ENCODE measurements around the gene RBM34. TPM values are rescaled to one million over a fixed set of nuclear protein-coding genes. Genes with fewer than 3 reads are reported as not detected.
"Not testable (repeated sequence)": the region's sequence is repeated elsewhere in the genome, so short reads cannot be mapped to it uniquely, and the experiment has no call there.

Gene RBM34
- total RNA-seq, 4 donors from 2014 or later, result 25.4 to 67.9 (median 53.1) TPM

- H3K9me3 ChIP-seq, result no peaks in the 10 kb centered on the region
- H3K27ac ChIP-seq, result no peak overlapping the region
- H3K27me3 ChIP-seq, result no peaks in the 10 kb centered on the region
- no peak overlapping the region for H3K4me3 ChIP-seq (replicated peaks in 1 of 3)
- peak; percentile 73 to 80 for DNase-seq
- 27 to 29% methylated on average over 24 of the region's 24 CpGs for WGBS, 2 donors
- intact Hi-C loops (cut with DNase I), result loop anchor here (5.0 kb wide), 1 partner anchor 607 kb away; no protein-coding TSS in a partner anchor
- peaks cover 10 to 18% of the 10 kb centered on the region in 2 donors for H3K4me1 ChIP-seq
- no peaks in the 10 kb centered on the region for H3K36me3 ChIP-seq
- no peak for TF ChIP-seq POLR2A (IDR thresholded peaks at IDR 0.05)
- TF ChIP-seq, protein P1, sequence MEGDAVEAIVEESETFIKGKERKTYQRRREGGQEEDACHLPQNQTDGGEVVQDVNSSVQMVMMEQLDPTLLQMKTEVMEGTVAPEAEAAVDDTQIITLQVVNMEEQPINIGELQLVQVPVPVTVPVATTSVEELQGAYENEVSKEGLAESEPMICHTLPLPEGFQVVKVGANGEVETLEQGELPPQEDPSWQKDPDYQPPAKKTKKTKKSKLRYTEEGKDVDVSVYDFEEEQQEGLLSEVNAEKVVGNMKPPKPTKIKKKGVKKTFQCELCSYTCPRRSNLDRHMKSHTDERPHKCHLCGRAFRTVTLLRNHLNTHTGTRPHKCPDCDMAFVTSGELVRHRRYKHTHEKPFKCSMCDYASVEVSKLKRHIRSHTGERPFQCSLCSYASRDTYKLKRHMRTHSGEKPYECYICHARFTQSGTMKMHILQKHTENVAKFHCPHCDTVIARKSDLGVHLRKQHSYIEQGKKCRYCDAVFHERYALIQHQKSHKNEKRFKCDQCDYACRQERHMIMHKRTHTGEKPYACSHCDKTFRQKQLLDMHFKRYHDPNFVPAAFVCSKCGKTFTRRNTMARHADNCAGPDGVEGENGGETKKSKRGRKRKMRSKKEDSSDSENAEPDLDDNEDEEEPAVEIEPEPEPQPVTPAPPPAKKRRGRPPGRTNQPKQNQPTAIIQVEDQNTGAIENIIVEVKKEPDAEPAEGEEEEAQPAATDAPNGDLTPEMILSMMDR (IDR thresholded peaks at IDR 0.05), result peak; percentile 60 to 89 (median 76)
These were observed 67.1 kb downstream of the RBM34 start for GRCh38 chr1:235093696-235094592.

GRCh38 chr1:235093013-235093695, 67.9 kb downstream of the RBM34 start:
- H3K27me3 ChIP-seq, result no peaks in the 10 kb centered on the region
- H3K4me3 ChIP-seq (replicated peaks in 1 of 3), result no peak overlapping the region
- peaks cover 10 to 18% of the 10 kb centered on the region in 2 donors for H3K4me1 ChIP-seq
- no peak for TF ChIP-seq POLR2A (IDR thresholded peaks at IDR 0.05)
- TF ChIP-seq, protein P1 (IDR thresholded peaks at IDR 0.05), result peak in 2 of 6 experiments; percentile 38 to 41
- H3K27ac ChIP-seq, result no peak overlapping the region
- 41 to 47% methylated on average over 24 to 26 of the region's 27 CpGs for WGBS, 2 donors
- intact Hi-C loops (cut with DNase I), result loop anchor here (5.0 kb wide), 1 partner anchor 606 kb away; no protein-coding TSS in a partner anchor
- H3K36me3 ChIP-seq, result no peaks in the 10 kb centered on the region
- no peaks in the 10 kb centered on the region for H3K9me3 ChIP-seq
- DNase-seq, result peak; percentile 61 to 65

- not testable (repeated sequence) for H3K9me3 ChIP-seq; H3K36me3 ChIP-seq; H3K4me3 ChIP-seq (replicated peaks in 1 of 3); H3K27me3 ChIP-seq; DNase-seq; H3K27ac ChIP-seq
- peaks cover 10 to 18% of the 10 kb centered on the region in 2 donors for H3K4me1 ChIP-seq
- WGBS, 2 donors, result 91 to 95% methylated on average over 14 of the region's 14 CpGs
- intact Hi-C loops (cut with DNase I), result loop anchor here (5.0 kb wide), 1 partner anchor 605 kb away; no protein-coding TSS in a partner anchor
These were observed 68.6 kb downstream of the RBM34 start for GRCh38 chr1:235092415-235092814.

DNA sequence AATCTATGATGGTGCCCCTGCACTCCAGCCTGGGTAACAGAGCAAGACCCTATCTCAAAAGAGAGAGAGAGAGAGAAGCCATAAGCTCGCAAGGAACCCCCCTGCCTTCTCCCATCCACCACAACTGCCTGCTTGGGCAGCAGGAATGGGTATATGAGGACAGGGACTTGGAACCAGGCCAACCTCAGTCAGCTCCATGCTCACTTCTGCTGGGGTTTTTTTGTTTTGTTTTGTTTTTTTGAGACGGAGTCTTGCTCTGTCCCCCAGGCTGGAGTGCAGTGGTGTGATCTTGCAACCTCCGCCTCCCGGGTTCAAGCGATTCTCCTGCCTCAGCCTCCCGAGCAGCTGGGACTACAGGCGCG, 69.0 kb downstream of the RBM34 start:
- not testable (repeated sequence) for H3K27me3 ChIP-seq; H3K9me3 ChIP-seq; H3K4me3 ChIP-seq (replicated peaks in 1 of 3); DNase-seq; H3K36me3 ChIP-seq; H3K27ac ChIP-seq
- intact Hi-C loops (cut with DNase I), result loop anchor here (5.0 kb wide), 1 partner anchor 605 kb away; no protein-coding TSS in a partner anchor
- H3K4me1 ChIP-seq, result peaks cover 10 to 18% of the 10 kb centered on the region in 2 donors
- WGBS, 2 donors, result 94 to 97% methylated on average over 8 of the region's 8 CpGs

- not testable (repeated sequence) for H3K9me3 ChIP-seq; H3K36me3 ChIP-seq; DNase-seq; H3K27ac ChIP-seq; H3K4me3 ChIP-seq (replicated peaks in 1 of 3); H3K27me3 ChIP-seq
- intact Hi-C loops (cut with DNase I), result loop anchor here (5.0 kb wide), 1 partner anchor 604 kb away; no protein-coding TSS in a partner anchor
- WGBS, 2 donors, result 94 to 95% methylated on average over 20 of the region's 20 CpGs
- peaks cover 10 to 18% of the 10 kb centered on the region in 2 donors for H3K4me1 ChIP-seq
These were observed 69.6 kb downstream of the RBM34 start for GRCh38 chr1:235091319-235092044.

- no peaks in the 10 kb centered on the region for H3K36me3 ChIP-seq
- peaks cover 10 to 18% of the 10 kb centered on the region in 2 donors for H3K4me1 ChIP-seq
- 50 to 68% methylated on average over 20 of the region's 20 CpGs for WGBS, 2 donors
- DNase-seq, result no peak
- H3K9me3 ChIP-seq, result no peaks in the 10 kb centered on the region
- H3K27ac ChIP-seq, result no peak overlapping the region
- no peak overlapping the region for H3K4me3 ChIP-seq (replicated peaks in 1 of 3)
- intact Hi-C loops (cut with DNase I), result loop anchor here (5.0 kb wide), 1 partner anchor 603 kb away; no protein-coding TSS in a partner anchor
- TF ChIP-seq POLR2A (IDR thresholded peaks at IDR 0.05), result no peak
- no peaks in the 10 kb centered on the region for H3K27me3 ChIP-seq
These were observed 70.5 kb downstream of the RBM34 start for GRCh38 chr1:235090406-235091069.

All from thyroid gland (tissue), 4 donors.